HG03457 (cell line): Measurements from ENCODE around the gene TBC1D22A.

ENCODE experiments used
- ATAC-seq: cut with Tn5 transposase; IDR thresholded peaks from one replicate; pipeline ENCODE4 v1.9.1; 2021; ENCODE audit warnings: moderate number of reproducible peaks; ENCODE audit not compliant: unreplicated experiment

Gene TBC1D22A

DNA sequence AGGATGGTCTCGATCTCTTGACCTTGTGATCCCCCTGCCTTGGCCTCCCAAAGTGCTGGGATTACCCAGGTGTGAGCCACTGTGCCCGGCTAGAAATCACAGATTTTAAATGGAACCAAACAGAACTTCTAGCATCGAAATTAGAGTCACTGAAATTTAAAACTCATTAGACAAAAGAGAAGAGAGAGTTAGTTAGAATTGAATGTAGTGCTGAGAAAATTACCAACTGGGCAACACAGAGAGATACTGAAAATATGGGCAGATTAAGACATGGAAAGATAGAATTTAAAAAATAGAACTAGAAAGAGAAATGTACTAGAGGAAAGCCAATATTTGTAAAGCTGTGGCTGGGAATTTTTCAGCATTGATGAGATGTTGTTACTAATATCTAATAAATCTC, 217.9 kb downstream of the TBC1D22A start:
- ATAC-seq, result no peak

DNA sequence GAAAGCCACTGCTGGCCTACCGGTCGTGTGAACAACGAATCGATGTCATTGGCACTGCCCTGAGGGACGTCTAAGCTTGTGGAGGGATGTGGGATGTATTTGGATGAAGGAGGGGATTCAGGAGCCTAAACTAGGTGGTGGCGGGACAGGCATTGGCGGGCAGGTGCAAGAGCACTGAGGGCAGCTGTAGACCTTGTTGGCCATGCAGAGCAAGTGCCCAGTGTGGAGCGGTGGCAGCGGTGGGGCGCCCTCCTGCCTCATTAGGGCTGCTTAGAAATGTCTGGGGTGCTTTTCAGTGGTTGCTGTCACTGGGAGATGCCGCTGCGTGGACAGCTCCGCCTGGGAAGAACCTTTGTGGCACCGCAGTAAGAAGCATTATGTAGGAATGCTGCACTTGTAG, 220.2 kb downstream of the TBC1D22A start:
- ATAC-seq, result no peak

DNA sequence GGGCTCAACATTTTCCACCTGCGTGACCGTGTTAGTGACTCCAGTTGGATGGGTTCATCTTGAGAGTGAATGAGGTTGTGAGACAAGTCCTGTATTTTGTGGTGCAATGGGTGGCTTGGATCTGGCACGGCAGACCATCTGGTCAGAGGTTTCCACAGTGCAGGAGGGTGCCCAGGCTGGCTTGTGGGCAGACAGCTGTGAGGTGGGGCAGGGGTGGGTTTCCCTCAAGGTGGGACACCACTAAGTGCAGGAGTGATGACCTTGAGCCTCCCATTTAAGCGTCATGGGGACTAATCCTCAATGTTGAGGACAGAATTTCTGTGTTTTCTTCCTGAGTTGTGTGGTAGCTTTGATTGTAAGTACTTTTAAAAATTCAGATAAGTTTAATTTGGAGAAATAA, 220.6 kb downstream of the TBC1D22A start:
- no peak for ATAC-seq

DNA sequence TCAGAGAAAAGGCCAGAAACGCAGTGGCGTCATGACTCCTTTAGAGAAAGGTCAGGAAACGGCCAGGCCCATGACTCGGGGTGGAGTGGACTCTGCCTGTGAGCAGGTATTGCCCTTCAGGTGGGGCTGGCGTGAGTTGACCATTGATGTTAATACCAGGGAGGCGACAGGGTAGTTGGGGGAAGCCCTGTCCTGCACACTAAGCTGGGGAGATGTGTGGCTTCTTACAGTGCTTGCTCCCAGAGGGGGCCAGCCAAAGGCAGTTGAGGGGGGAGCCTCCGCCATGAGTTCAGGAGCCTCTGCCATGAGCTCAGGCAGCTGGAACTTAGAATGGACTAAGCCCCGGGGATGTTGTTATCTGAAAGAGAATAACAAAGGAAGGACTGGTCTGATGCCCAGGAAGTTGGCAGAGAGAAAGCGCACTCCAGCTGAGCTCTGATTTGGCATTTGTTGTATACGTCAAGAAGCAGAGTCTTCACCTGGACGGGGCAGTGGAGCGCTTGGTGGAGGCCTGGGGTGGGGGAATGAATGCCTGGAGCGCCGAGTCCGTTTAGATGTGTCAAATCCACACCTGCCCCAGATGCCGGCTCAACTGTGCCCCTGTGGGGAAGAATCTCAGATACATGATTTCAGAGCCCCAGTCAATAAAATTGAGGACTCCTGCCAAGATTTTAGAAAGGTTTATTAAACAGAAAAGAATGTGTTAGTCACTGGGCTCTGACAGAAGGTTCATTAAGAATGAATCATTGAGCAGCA, 222.5 kb downstream of the TBC1D22A start:
- ATAC-seq, result no peak

DNA sequence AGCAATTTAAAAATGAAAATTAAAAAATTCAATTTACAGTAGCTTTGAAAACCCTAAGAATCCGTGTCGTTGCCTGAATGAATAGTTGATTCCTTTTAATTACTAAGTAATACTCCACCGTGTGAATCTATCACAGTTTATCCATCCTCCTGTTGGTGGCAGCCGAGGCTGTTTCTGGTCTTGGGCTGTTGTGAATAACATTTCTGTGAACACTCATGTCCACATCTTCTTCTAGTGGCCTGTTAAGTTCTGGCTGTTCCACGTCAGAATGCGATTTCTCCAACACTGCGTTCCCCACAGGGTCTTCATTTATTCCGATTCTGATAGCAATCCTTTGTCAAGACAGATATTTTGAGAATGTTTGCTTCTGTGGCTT, 223.0 kb downstream of the TBC1D22A start:
- ATAC-seq, result no peak

DNA sequence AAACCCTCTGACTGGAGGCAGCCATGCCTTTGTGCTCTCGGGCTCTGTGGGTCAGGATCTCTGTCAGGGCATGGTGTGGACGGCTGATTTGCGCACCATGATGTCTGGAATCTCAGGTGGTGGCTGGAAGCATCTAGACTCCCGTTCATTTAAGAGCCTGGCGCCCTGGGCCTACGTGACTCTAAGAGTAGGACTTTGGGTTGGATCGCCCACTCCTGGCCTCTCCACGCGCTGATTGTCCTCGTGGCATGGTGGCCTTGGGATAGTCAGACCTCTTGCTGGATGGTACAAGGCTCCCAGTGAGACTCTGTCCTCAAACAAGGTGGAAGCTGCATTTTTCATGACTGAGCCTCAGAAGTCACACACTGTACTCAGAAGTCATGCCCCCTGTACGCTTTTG, 224.3 kb downstream of the TBC1D22A start:
- no peak for ATAC-seq

DNA sequence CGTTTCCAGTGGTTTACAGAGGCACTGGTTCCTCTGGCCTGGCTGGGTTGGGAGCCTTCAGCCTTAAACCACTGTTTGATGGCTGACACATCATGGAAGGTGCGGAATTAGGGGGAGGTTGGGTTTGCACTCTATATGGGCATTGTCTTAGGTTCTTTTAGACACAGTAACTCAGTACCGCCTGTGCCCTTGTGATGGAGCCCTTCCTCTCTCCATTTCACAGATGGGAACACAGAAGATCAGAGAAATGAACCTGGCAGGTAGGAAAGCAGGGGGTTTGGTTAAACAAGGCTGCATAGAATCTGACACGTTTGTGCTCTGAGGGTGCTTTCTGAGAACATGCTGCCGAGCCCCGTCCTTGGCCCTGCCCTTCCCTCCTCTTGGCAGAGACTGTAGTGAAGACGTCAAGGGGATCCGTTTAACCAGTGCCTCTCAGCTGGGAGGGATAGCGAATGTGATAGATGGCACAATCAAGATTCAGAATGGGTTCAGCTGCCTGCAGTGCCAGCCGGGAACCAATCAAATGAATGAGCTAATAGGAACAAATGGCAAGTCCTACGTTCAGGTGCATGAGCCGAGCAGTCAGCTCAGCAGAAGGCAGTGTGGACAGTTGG, 228.6 kb downstream of the TBC1D22A start:
- no peak for ATAC-seq

DNA sequence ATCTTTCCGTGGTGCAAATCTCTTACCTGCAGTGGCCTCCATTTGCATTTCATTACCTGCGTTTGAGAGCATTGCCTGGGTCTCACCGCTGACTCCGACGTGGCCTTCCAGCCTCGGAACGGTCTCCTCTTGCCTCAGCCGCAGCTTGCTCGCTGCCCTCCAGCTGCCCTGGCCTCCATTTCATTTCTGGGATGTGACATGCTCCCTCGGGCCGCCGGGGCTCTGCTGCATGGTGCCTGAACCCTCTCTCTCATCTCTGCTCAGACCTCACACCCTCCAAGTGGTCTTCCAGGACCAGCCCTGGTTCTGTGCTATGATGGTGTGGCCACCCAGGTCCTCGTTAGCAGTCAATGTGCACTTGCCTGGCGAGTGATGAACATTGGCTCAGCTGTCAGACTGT, 229.2 kb downstream of the TBC1D22A start:
- ATAC-seq, result no peak

DNA sequence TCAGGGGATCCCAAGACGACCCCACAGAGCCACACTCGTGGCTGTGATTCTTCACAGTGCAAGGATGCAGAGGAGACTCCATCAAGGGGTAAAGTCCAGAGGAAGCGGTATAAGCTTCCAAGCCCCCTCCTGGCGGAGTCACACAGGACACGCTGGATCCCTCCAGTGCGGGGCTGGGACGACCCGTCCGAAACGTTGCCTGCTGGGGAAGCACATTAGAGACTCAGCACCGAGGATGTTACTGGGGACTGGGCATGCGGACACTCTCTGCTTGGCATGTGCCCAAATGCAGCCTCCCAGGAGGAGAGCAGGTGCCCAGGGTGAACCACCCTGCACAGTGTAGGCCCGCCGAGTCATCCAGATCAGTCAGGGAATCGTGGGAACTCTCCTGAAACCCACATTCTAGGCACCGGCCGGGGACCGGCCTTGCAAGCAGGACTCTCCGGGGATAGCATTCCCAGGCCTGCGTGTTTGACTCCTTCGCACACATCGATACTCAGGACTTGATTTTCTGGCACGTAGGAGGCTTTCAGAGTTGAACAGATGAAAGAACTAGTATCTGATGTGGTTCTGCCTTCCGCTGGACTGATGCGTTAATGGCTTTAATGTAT, 229.8 kb downstream of the TBC1D22A start:
- ATAC-seq, result no peak

DNA sequence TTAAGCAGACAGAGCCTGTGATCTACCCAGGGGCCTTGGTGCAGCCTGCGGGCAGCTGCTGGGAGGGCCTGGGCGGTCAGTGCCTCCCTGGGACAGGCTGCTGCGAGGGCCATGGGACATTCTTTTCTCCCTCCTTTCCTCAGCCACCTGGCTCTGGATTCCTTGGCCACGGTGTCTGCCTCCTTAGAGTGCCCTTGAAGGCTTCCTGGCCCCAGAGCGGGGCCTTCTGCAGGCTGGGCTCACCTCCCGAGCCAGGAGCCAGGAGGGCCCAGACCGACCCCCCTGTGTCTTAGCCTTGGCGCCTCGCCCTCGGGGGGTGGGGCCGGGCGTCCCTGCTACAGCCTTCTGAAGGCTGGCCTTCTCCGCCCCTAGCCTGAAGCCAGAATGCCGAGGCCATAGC, 231.2 kb downstream of the TBC1D22A start:
- no peak for ATAC-seq

DNA sequence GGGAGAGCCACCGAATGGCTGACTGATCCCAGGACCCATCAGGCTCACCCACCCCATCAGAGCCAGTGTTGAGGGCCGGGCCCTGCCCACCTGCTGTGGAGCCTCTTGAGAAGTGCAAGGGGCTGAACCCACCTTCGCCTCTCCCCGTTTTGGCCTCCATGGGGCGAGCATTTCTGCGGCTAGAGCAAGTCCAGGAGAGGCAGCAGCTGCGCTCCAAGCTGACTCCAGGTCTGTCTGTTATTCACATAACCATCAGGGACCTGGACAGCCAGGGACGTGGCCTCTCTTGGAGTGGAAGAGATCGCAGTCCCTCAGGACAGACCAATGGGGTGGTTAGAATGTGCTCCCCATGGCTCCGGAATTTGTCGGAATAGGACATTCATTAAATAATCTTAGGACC, 231.8 kb downstream of the TBC1D22A start:
- ATAC-seq, result no peak

DNA sequence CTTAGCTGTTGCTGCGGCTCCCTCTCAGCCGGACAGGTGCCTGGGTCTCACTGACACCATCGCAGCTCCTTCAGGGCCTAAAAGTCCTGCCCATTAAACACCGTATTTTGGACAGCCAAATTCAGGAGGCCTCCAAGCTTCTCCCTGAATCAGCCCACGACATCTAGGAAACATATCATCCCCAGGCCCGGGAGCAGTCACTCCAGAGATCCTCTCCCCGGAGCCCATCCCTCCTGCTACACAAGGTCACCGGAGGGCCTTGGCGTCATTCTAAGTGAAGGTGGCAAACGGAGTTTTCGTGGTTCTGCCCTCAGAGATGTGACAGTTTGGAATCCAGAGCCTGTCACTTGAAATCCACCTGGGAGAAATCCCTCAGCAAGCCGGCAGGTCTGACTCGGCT, 232.5 kb downstream of the TBC1D22A start:
- no peak for ATAC-seq

DNA sequence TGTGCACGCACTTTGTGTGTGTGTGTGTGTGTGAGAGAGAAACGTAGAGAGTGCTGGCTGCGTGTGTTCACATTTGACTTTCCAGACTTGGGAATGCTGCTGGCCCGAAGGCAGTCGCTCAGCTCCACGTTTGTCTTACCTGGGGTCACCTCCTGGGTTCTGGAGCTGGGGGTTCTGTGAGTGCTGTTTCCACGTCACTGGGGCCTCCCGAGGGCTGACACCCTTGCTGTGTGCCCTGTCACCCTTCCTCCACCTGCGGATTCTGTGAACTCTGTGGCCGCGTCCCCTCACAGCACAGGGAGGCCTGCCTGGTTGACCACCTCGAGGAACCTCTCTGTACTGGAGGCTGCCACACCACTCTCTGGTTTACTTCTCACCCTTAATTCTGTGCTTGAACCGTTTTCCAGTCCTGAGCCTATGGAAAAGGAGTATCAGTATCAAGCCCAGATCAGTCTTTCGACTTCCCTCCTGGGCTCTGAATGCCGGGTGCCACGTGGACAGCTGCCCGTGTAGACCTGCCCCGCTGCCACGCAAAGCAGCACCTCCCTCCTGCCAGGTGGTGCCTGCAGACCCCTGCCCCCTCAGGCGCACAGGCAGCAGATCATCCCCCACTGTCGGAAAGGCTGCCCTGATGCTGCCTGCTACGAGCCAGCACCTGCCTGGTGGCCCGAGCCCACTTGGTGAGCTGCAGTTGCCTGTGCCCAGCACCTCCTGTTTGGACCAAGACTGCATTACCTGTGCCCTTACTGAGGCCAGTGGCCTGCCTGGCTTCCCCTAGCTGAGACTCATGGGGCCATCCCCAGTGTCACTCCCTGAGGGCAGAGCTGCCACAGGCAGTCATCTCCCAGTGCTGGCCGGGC, 233.3 kb downstream of the TBC1D22A start:
- ATAC-seq, result no peak

DNA sequence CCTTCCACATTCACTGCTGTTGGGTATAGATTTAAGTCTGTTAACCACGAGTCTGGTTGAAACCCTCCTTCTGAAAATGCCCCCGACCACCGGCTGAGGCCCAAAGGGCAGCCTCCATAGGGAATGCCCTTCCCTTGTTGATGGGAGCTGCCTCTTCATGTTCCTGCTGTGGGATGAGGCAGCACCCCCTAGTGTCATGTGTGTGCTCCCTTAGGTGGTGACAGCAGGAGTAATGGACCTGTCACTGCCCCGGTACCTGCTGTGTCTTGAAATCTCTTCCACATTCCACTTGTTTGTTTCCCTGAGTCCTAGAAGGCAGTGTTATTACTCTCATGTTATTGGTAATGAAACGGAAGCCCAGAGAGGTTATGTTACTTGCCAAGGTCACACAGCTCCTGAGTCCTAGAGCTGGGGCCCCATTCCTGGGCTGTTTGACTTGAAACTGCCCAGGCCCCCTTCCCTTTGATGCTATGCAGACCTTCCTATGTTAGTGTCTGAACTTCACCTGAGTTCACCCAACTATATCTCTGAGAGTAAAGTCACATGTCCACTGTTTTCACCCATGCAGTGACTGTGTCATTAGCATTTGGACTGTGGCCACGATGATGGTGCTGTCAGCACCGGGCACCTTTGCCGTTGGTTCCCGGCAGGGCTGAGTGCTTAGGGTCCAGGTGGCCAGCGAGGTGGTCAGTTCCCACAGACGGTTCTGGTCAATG, 234.3 kb downstream of the TBC1D22A start:
- no peak for ATAC-seq

DNA sequence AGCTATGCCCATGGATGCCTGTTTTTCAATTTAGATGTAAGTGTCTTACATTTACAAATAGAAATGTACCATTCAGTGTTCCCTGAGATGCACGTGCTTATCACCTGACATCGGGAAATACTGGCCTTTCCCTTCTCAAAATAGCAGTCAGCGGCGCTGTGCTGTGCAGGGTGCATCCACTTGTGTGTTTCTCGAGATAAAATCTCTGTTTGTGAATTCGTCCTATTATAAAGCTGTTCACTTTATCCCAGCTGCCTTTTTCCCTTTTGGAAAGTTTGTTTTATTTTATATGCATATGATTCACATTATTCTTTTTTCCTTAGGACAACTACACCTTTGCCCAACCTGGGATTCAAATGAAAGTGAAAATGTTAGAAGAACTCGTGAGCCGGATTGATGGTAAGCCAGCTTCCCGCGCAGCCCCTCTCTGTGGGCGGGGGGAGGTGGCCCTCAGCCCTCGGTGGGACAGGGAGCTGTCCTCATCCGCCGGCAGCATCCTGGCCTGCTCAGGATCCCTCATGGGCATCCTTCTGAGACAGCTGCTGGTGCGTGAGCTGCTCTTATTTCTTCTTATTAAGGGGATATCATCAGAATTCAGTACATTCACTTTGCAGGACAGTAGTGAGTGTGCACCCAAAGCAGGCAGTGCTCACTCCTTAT, 235.0 kb downstream of the TBC1D22A start:
- no peak for ATAC-seq

DNA sequence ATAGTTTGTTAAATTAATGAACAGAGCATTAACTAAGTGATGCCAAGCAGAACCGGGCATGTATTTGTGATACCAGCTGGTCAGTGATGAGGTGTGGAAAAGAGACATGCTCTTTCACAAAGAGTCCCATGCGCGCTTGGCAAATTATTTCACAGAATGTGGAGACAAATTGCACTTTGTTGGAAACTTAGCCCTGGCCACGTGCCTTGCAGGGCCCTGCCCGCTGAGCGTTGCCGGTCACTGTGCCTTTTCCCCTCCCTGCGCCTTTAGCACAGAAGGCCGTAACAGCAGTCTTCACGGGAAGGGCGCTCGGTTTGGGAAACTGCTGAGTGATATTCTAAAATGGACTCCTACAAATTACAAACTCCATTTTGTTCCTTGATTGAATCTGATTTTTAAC, 235.9 kb downstream of the TBC1D22A start:
- ATAC-seq, result no peak

DNA sequence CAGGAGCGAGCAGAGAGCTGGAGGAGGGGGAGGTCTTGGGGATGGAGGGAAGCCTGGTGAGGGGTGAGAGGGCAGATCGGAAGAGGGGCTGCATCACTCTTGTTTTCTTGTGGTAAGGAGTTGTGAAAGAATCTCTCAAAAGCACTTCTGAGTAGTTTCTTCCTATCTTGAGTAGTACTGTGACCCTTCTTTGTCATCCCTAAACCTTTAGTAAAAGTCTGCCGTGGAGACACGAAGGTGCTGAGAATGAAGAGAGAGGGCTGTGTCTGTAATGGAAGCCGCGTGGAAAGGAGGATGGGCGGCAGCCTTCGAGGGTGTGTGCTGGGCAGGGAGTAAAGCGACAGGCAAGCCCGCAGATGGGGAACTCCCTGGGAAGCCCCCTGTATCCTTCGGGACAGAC, 237.8 kb downstream of the TBC1D22A start:
- no peak for ATAC-seq

DNA sequence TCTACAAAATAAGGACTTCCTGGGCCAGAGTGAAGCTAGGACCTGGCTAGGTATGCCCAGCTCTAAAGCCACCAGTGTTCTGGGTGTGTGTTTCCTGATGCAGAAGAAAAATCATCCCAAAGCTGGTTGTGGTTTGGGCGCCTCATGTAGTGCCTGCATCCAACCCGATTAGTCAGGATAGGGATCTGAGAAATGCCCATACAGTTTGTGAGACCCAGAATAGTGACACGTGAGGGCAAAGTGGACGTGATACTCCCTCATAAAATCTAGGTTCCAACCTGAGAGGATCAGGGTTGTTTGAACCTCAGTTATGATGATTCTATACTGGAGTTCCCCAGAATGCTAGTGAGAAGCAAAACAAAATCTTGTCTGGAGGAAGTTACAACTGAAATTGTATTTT, 238.4 kb downstream of the TBC1D22A start:
- no peak for ATAC-seq

DNA sequence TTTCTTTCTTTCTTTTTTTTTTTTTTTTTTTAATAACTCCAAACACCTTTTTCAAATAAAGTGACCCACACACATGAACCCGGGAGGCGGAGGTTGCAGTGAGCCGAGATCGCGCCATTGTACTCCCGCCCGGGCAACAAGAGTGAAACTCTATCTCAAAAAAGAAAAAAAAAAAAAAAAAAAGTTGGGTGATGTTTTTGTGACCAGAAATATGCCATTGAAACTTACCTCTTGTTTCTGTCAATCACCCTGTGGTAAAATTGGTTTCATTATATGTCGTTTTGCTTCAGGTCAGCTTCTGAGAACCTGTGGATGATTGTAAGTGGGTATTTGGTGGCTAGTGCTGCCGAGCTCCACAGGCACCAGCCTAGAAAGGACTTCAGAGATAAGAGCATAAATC, 238.8 kb downstream of the TBC1D22A start:
- ATAC-seq, result no peak

DNA sequence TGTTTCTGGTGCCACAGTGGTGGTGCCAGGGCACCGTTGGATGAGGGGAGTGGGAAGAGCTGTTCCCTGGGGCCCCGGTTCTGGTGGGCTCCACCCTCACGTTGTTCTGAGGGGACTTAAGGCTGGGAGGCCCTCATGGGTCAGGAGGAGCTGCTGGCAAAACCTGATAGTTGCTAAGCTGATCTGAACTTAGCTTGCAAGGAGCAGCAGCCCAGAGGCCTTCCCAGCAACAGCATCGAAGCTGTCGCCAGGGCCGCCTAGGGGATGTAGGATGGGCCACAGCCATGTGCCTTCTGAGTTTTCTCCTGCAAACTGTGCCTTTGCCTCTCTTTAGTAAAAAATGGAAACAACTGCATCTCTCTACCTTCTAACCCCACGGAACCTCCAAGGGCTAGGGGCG, 240.2 kb downstream of the TBC1D22A start:
- ATAC-seq, result no peak
